Panc1 (cell line): ENCODE results near the gene LIMK1. TPM values are rescaled to one million over a fixed set of nuclear protein-coding genes. Genes with fewer than 3 reads are reported as not detected.

Experiments used
- ATAC-seq: fragments of 200-7000 bp; cut with Tn5 transposase; 2 replicates; pipeline ENCODE4 v1.9.1; 2020; ENCODE audit warnings: mild to moderate bottlenecking, moderate library complexity
- BruUV-seq: library from RNA; stranded (reverse); fragments of 400-500 nt; replicated peaks from 2 replicates; lab custom pipeline; 2021; lab: Mats Ljungman, UMichigan
- CTCF ChIA-PET: fragments of 300-600 bp; sonication (Branson Sonifier 250); formaldehyde crosslinking; loops from one replicate; lab custom pipeline; 2022; ENCODE audit warnings: antibody characterized with exemption; lab: Charles Lee
- POLR2A ChIA-PET: fragments of 300-600 bp; sonication (Branson Sonifier 250); formaldehyde crosslinking; loops from one replicate; lab custom pipeline; 2022; ENCODE audit warnings: antibody characterized with exemption; lab: Charles Lee
- DNase-seq: peaks from one replicate; pipeline ENCODE4 v3.0.0-alpha.2; 2010; ENCODE audit warnings: low read depth, low spot score
- H3K27ac ChIP-seq: 2 replicates; pipeline ENCODE4 v1.5.1; 2011; ENCODE audit warnings: mild to moderate bottlenecking, low read length, inconsistent platforms
- H3K27me3 ChIP-seq: fragments of 200-500 bp; sonication (Bioruptor generic); 2 replicates; pipeline ENCODE4 v1.6.0; 2014; ENCODE audit warnings: low read length, inconsistent platforms; ENCODE audit not compliant: control insufficient read depth, insufficient read depth
- H3K36me3 ChIP-seq: fragments of 200-500 bp; sonication (Bioruptor generic); 2 replicates; pipeline ENCODE4 v1.5.1; 2014; ENCODE audit warnings: inconsistent platforms, mild to moderate bottlenecking, low read length, moderate library complexity; ENCODE audit not compliant: control insufficient read depth, insufficient read depth
- H3K4me1 ChIP-seq: 2 replicates; pipeline ENCODE4 v1.5.1; 2011; ENCODE audit warnings: inconsistent platforms, mild to moderate bottlenecking, low read length, moderate library complexity; ENCODE audit not compliant: control insufficient read depth, insufficient read depth
- H3K4me3 ChIP-seq, 2 experiments: 2 replicates each; pipeline ENCODE4 v1.5.1; 2011 to 2012; ENCODE audit warnings: low read depth in 2 of 2, low read length in 2 of 2, mild to moderate bottlenecking in 2 of 2, inconsistent platforms in 1 of 2, moderate library complexity in 1 of 2
- H3K9me3 ChIP-seq: fragments of 200-500 bp; sonication (Bioruptor generic); 2 replicates; pipeline ENCODE4 v1.5.1; 2014; ENCODE audit warnings: low read depth, mild to moderate bottlenecking, inconsistent platforms, low read length, moderate library complexity; ENCODE audit not compliant: control insufficient read depth, insufficient read depth
- POLR2AphosphoS5 ChIP-seq: IDR thresholded peaks from 2 replicates; pipeline ENCODE4 v1.6.1; 2012; ENCODE audit warnings: mild to moderate bottlenecking, low read depth, low read length, moderate library complexity
- SIN3A ChIP-seq: IDR thresholded peaks from 2 replicates; pipeline ENCODE4 v1.6.1; 2012; ENCODE audit warnings: low read depth, mild to moderate bottlenecking, low read length, moderate library complexity, borderline replicate concordance; ENCODE audit not compliant: insufficient read depth
- TCF7L2 ChIP-seq: IDR thresholded peaks from 2 replicates; pipeline ENCODE4 v1.6.1; 2011; ENCODE audit warnings: mild to moderate bottlenecking, low read depth, low read length, inconsistent platforms
- in situ Hi-C: cut with HindIII; loops from 2 replicates; pipeline ENCODE4 v1.10.0; 2016; ENCODE audit warnings: low sequenced_read_pairs, low pct_unique_long_range_greater_than_20kb
- intact Hi-C: fragments of 100-400 bp; cut with micrococcal nuclease; formaldehyde crosslinking; loops from one replicate; pipeline ENCODE4 v1.10.0; 2022; ENCODE audit not compliant: unreplicated experiment
- total RNA-seq: library from RNA; stranded (reverse); gene quantifications from one replicate; pipeline ENCODE4 v1.2.1, GENCODE V29; 2021; ENCODE audit not compliant: unreplicated experiment
- TF ChIP-seq, protein P1 (sequence below), 2 experiments: IDR thresholded peaks; 2 replicates each; pipeline ENCODE4 v1.6.1; 2011 to 2012; ENCODE audit warnings: low read depth in 2 of 2, control low read depth in 1 of 2, low read length in 1 of 2, mild to moderate bottlenecking in 1 of 2, moderate library complexity in 1 of 2; ENCODE audit not compliant: insufficient read depth in 1 of 2
- TF ChIP-seq, protein P2 (sequence below): fragments of 450-650 bp; IDR thresholded peaks from 2 replicates; pipeline ENCODE4 v1.5.1; 2017; ENCODE audit warnings: mild to moderate bottlenecking

The LIMK1 gene
- total RNA-seq, 1 experiment from 2014 or later, result 59.6 TPM

DNA sequence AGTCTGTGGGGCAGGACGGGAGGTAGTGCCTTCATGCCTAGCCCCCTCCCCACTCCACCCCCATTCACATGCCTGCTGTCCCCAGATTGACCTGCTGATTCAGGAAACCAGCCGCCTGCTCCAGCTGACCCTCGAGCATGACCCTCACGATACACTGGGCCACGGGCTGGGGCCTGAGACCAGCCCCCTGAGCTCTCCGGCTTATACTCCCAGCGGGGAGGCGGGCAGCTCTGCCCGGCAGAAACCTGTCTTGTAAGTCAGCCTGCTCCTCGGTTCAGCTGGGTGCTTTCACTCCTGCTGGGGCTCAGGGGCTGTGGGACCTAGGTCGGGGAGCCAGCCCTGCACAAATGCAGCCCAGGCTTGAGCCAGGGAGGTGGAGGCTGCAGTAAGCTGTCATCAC is 22.4 kb downstream of the LIMK1 start:
- Histone ChIP-seq H3K4me1 (no peaks in the 10 kb centered on the region), H3K36me3 (no peaks in the 10 kb centered on the region), H3K27me3 (no peaks in the 10 kb centered on the region), H3K9me3 (no peaks in the 10 kb centered on the region), H3K27ac (no peak overlapping the region), H3K4me3 (no peak overlapping the region)
- BruUV-seq, result no TSS peak
- intact Hi-C loops (no loop called here), in situ Hi-C loops (no loop called here)
- no peak for TF ChIP-seq POLR2AphosphoS5
- TF ChIP-seq, protein P1, sequence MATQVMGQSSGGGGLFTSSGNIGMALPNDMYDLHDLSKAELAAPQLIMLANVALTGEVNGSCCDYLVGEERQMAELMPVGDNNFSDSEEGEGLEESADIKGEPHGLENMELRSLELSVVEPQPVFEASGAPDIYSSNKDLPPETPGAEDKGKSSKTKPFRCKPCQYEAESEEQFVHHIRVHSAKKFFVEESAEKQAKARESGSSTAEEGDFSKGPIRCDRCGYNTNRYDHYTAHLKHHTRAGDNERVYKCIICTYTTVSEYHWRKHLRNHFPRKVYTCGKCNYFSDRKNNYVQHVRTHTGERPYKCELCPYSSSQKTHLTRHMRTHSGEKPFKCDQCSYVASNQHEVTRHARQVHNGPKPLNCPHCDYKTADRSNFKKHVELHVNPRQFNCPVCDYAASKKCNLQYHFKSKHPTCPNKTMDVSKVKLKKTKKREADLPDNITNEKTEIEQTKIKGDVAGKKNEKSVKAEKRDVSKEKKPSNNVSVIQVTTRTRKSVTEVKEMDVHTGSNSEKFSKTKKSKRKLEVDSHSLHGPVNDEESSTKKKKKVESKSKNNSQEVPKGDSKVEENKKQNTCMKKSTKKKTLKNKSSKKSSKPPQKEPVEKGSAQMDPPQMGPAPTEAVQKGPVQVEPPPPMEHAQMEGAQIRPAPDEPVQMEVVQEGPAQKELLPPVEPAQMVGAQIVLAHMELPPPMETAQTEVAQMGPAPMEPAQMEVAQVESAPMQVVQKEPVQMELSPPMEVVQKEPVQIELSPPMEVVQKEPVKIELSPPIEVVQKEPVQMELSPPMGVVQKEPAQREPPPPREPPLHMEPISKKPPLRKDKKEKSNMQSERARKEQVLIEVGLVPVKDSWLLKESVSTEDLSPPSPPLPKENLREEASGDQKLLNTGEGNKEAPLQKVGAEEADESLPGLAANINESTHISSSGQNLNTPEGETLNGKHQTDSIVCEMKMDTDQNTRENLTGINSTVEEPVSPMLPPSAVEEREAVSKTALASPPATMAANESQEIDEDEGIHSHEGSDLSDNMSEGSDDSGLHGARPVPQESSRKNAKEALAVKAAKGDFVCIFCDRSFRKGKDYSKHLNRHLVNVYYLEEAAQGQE (IDR thresholded peaks at IDR 0.05; ENCODE audit: insufficient read depth in 1 of 2, low read depth in 2 of 2, low read length in 1 of 2), result no peak
- TF ChIP-seq TCF7L2, result no peak
- TF ChIP-seq, protein P2, sequence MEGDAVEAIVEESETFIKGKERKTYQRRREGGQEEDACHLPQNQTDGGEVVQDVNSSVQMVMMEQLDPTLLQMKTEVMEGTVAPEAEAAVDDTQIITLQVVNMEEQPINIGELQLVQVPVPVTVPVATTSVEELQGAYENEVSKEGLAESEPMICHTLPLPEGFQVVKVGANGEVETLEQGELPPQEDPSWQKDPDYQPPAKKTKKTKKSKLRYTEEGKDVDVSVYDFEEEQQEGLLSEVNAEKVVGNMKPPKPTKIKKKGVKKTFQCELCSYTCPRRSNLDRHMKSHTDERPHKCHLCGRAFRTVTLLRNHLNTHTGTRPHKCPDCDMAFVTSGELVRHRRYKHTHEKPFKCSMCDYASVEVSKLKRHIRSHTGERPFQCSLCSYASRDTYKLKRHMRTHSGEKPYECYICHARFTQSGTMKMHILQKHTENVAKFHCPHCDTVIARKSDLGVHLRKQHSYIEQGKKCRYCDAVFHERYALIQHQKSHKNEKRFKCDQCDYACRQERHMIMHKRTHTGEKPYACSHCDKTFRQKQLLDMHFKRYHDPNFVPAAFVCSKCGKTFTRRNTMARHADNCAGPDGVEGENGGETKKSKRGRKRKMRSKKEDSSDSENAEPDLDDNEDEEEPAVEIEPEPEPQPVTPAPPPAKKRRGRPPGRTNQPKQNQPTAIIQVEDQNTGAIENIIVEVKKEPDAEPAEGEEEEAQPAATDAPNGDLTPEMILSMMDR, result no peak
- no peak for TF ChIP-seq SIN3A
- ATAC-seq, result no peak
- POLR2A ChIA-PET, result no interaction called here
- CTCF ChIA-PET, result interaction anchor here (0.7 kb wide), 1 partner anchor 33 kb away, joined by 10 read pairs; no protein-coding TSS in a partner anchor
- DNase-seq, result no peak

DNA sequence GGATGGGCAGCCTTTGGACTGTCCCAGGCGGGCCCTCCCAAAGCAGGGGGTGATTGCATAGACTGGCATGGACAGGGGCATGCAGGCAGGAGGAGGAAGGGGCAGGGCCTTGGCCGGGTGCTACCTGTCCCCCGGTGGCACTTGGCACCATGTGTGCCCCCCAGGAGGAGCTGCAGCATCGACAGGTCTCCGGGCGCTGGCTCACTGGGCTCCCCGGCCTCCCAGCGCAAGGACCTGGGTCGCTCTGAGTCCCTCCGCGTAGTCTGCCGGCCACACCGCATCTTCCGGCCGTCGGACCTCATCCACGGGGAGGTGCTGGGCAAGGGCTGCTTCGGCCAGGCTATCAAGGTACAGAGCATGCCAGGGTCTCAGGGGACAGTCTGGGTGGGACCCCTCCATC is 23.2 kb downstream of the LIMK1 start:
- H3K27me3 ChIP-seq, result no peaks in the 10 kb centered on the region
- intact Hi-C loops, result no loop called here
- TF ChIP-seq, protein P2, result no peak
- no peak for TF ChIP-seq SIN3A
- TF ChIP-seq, protein P1 (IDR thresholded peaks at IDR 0.05; ENCODE audit: insufficient read depth in 1 of 2, low read depth in 2 of 2, low read length in 1 of 2), result no peak
- no peak for TF ChIP-seq POLR2AphosphoS5
- no peak for TF ChIP-seq TCF7L2
- no peaks in the 10 kb centered on the region for H3K36me3 ChIP-seq
- no TSS peak for BruUV-seq
- ChIA-PET POLR2A (interaction anchor here (0.9 kb wide), 1 partner anchor 67 kb away, joined by 11 read pairs; the partner anchor contains the start of gene EIF4H), CTCF (no interaction called here)
- H3K27ac ChIP-seq, result no peak overlapping the region
- H3K4me3 ChIP-seq, result no peak overlapping the region
- in situ Hi-C loops, result no loop called here
- H3K9me3 ChIP-seq, result no peaks in the 10 kb centered on the region
- H3K4me1 ChIP-seq, result no peaks in the 10 kb centered on the region
- no peak for DNase-seq
- no peak for ATAC-seq
